Measurements from ENCODE around the gene TBXT. TPM values are rescaled to one million over a fixed set of nuclear protein-coding genes. Genes with fewer than 3 reads are reported as not detected.
"Not testable (repeated sequence)": the region's sequence is repeated elsewhere in the genome, so short reads cannot be mapped to it uniquely, and the experiment has no call there.

TBXT gene
- total RNA-seq, 4 donors from 2014 or later, result not detected

- no peaks in the 10 kb centered on the region for H3K9me3 ChIP-seq
- no peaks in the 10 kb centered on the region for H3K27me3 ChIP-seq
- no peak for TF ChIP-seq POLR2A (IDR thresholded peaks at IDR 0.05)
- no peak for TF ChIP-seq EP300 (IDR thresholded peaks at IDR 0.05)
- no peaks in the 10 kb centered on the region for H3K4me1 ChIP-seq
- DNase-seq (ENCODE audit: low spot score in 2 of 2), result no peak
- no peak overlapping the region for H3K4me3 ChIP-seq
- no peak overlapping the region for H3K27ac ChIP-seq
- no peaks in the 10 kb centered on the region for H3K36me3 ChIP-seq
- 71 to 87% methylated on average over 6 of the region's 6 CpGs for WGBS, 2 donors
Measured at GRCh38 chr6:166179704-166180103, 12.1 kb upstream of the TBXT start.

GRCh38 chr6:166176106-166176505 lies 8.5 kb upstream of the TBXT start:
- H3K36me3 ChIP-seq, result no peaks in the 10 kb centered on the region
- WGBS, 2 donors, result 65 to 86% methylated on average over 2 of the region's 2 CpGs
- H3K27me3 ChIP-seq, result peaks cover 0 to 32% of the 10 kb centered on the region in 2 donors
- DNase-seq (ENCODE audit: low spot score in 2 of 2), result no peak
- H3K4me3 ChIP-seq, result no peak overlapping the region
- H3K9me3 ChIP-seq, result no peaks in the 10 kb centered on the region
- H3K27ac ChIP-seq, result no peak overlapping the region
- no peak for TF ChIP-seq POLR2A (IDR thresholded peaks at IDR 0.05)
- no peak for TF ChIP-seq CTCF (IDR thresholded peaks at IDR 0.05)
- TF ChIP-seq EP300 (IDR thresholded peaks at IDR 0.05), result no peak
- H3K4me1 ChIP-seq, result peaks cover 0 to 7% (median 5%) of the 10 kb centered on the region in 4 donors

GRCh38 chr6:166175093-166175492 lies 7.4 kb upstream of the TBXT start:
- DNase-seq (ENCODE audit: low spot score in 2 of 2); H3K36me3 ChIP-seq; H3K9me3 ChIP-seq; H3K4me1 ChIP-seq; H3K27ac ChIP-seq; H3K4me3 ChIP-seq: not testable (repeated sequence)
- 89 to 92% methylated on average over 3 of the region's 3 CpGs for WGBS, 2 donors
- peaks cover 0 to 43% of the 10 kb centered on the region in 2 donors for H3K27me3 ChIP-seq

- Histone ChIP-seq H3K4me1 (peaks cover 0 to 12% (median 5%) of the 10 kb centered on the region in 4 donors), H3K36me3 (no peaks in the 10 kb centered on the region), H3K4me3 (no peak overlapping the region), H3K27me3 (peaks cover 0 to 52% of the 10 kb centered on the region in 2 donors), H3K27ac (no peak overlapping the region), H3K9me3 (no peaks in the 10 kb centered on the region)
- TF ChIP-seq EP300 (IDR thresholded peaks at IDR 0.05) (no peak), POLR2A (IDR thresholded peaks at IDR 0.05) (no peak), CTCF (IDR thresholded peaks at IDR 0.05) (no peak)
- WGBS, 2 donors, result 19 to 20% methylated on average over 5 of the region's 5 CpGs
- no peak for DNase-seq (ENCODE audit: low spot score in 2 of 2)
Measured at GRCh38 chr6:166174031-166174430, 6.4 kb upstream of the TBXT start.

- peaks cover 0 to 58% of the 10 kb centered on the region in 2 donors for H3K27me3 ChIP-seq
- peaks cover 0 to 18% (median 5%) of the 10 kb centered on the region in 4 donors for H3K4me1 ChIP-seq
- no peak for TF ChIP-seq POLR2A (IDR thresholded peaks at IDR 0.05)
- no peak for TF ChIP-seq EP300 (IDR thresholded peaks at IDR 0.05)
- TF ChIP-seq CTCF (IDR thresholded peaks at IDR 0.05), result no peak
- H3K36me3 ChIP-seq, result no peaks in the 10 kb centered on the region
- WGBS, 2 donors, result 6 to 9% methylated on average over 9 of the region's 9 CpGs
- no peak for DNase-seq (ENCODE audit: low spot score in 2 of 2)
- no peak overlapping the region for H3K27ac ChIP-seq
- no peak overlapping the region for H3K4me3 ChIP-seq
- H3K9me3 ChIP-seq, result no peaks in the 10 kb centered on the region
Measured at GRCh38 chr6:166173281-166173951, 5.8 kb upstream of the TBXT start.

GRCh38 chr6:166172546-166172945 lies 4.9 kb upstream of the TBXT start:
- 58 to 75% methylated on average over 3 of the region's 3 CpGs for WGBS, 2 donors
- no peak for DNase-seq (ENCODE audit: low spot score in 2 of 2)
- H3K36me3 ChIP-seq, result no peaks in the 10 kb centered on the region
- H3K4me1 ChIP-seq, result peaks cover 0 to 26% (median 9%) of the 10 kb centered on the region in 4 donors
- peaks cover 0 to 67% of the 10 kb centered on the region in 2 donors for H3K27me3 ChIP-seq
- no peak overlapping the region for H3K4me3 ChIP-seq
- TF ChIP-seq EP300 (IDR thresholded peaks at IDR 0.05) (no peak), POLR2A (IDR thresholded peaks at IDR 0.05) (no peak), CTCF (IDR thresholded peaks at IDR 0.05) (no peak)
- no peaks in the 10 kb centered on the region for H3K9me3 ChIP-seq
- no peak overlapping the region for H3K27ac ChIP-seq
